ENCODE data around the gene LAMB3. TPM values are rescaled to one million over a fixed set of nuclear protein-coding genes. Genes with fewer than 3 reads are reported as not detected.

Gene LAMB3
- total and polyA plus RNA-seq, 2 donors (not counting 1 experiment from before 2014, with no cell fraction given), result 0.33 to 0.37 TPM

DNA sequence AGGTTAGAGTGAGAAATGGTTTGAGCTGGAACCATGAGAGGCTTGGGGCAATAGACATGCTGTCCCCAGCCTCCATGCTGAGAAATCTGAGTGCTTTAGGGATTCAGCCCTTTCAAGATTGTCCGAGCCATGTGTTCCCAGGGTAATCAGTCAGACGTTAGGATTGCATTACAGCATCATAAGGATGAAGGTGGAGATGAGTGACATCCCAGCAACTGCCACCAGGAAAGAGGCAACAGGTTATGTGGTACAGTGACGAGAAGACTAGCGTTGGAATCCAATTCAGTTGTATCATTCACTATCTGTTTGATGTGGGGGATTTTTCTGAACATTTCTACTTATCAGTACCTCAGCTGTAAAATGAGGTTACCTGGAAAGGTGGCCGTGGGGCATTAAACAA lies 67.0 kb downstream of the LAMB3 start:
- H2AFZ ChIP-seq (ENCODE audit: insufficient read depth, low read depth, low read length, poor library complexity, severe bottlenecking), result no peak overlapping the region
- H3K27ac Mint-ChIP-seq, result no peak overlapping the region
- no peak overlapping the region for H3K4me3 ChIP-seq (ENCODE audit: control extremely low read depth in 1 of 5, extremely low read depth in 1 of 5, insufficient read depth in 1 of 5, low read depth in 2 of 5, low read length in 4 of 5)
- H3K79me2 ChIP-seq (ENCODE audit: control insufficient read depth, insufficient read depth, low read length), result no peaks in the 10 kb centered on the region
- H4K20me1 ChIP-seq (ENCODE audit: control insufficient read depth, insufficient read depth, low read length, poor library complexity, severe bottlenecking), result no peaks in the 10 kb centered on the region
- no peak for DNase-seq
- 71% methylated on average over 2 of the region's 5 CpGs for WGBS (ENCODE audit: insufficient coverage)
- H3K4me3 Mint-ChIP-seq, result no peak overlapping the region
- H3K27me3 Mint-ChIP-seq, result peaks cover 24% of the 10 kb centered on the region
- no peaks in the 10 kb centered on the region for H3K9me3 ChIP-seq (ENCODE audit: control extremely low read depth in 1 of 3, control insufficient read depth in 2 of 3, insufficient read depth in 1 of 3, low read length in 2 of 3)
- no peaks in the 10 kb centered on the region for H3K4me1 ChIP-seq (ENCODE audit: control insufficient read depth in 2 of 2, insufficient read depth in 2 of 2, low read length in 2 of 2)
- H3K9ac ChIP-seq (ENCODE audit: low read length), result no peak overlapping the region
- TF ChIP-seq, protein P1, sequence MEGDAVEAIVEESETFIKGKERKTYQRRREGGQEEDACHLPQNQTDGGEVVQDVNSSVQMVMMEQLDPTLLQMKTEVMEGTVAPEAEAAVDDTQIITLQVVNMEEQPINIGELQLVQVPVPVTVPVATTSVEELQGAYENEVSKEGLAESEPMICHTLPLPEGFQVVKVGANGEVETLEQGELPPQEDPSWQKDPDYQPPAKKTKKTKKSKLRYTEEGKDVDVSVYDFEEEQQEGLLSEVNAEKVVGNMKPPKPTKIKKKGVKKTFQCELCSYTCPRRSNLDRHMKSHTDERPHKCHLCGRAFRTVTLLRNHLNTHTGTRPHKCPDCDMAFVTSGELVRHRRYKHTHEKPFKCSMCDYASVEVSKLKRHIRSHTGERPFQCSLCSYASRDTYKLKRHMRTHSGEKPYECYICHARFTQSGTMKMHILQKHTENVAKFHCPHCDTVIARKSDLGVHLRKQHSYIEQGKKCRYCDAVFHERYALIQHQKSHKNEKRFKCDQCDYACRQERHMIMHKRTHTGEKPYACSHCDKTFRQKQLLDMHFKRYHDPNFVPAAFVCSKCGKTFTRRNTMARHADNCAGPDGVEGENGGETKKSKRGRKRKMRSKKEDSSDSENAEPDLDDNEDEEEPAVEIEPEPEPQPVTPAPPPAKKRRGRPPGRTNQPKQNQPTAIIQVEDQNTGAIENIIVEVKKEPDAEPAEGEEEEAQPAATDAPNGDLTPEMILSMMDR (IDR thresholded peaks at IDR 0.05), result no peak
- TF ChIP-seq EZH2 (IDR thresholded peaks at IDR 0.05; ENCODE audit: borderline replicate concordance, insufficient read depth, low read depth, low read length, poor library complexity, severe bottlenecking), result no peak
- H3K27ac ChIP-seq (ENCODE audit: low read length in 2 of 2), result no peak overlapping the region
- no peak for ATAC-seq (ENCODE audit: low read depth)
- no peak overlapping the region for H3K4me2 ChIP-seq (replicated peaks; ENCODE audit: low read depth, low read length, poor library complexity, severe bottlenecking)
- no peaks in the 10 kb centered on the region for H3K4me1 Mint-ChIP-seq
- intact Hi-C loops (cut with micrococcal nuclease), result no loop called here
- H3K9me3 Mint-ChIP-seq (ENCODE audit: insufficient read depth), result no peaks in the 10 kb centered on the region
- no peaks in the 10 kb centered on the region for H3K36me3 ChIP-seq (replicated peaks in 1 of 2; ENCODE audit: control extremely low read depth in 1 of 2, control insufficient read depth in 1 of 2, extremely low read depth in 1 of 2, insufficient read depth in 2 of 2, low read length in 1 of 2)
- POLR2A ChIA-PET, result no interaction called here
- peaks cover 0 to 23% (median 20%) of the 10 kb centered on the region in 4 experiments for H3K27me3 ChIP-seq (replicated peaks in 1 of 4; ENCODE audit: control extremely low read depth in 1 of 4, control insufficient read depth in 3 of 4, insufficient read depth in 4 of 4, low read length in 3 of 4)
- CTCF ChIA-PET, result interaction anchor here (1.0 to 2.2 kb wide), 2 partner anchors 16 to 18 kb away, joined by 4 to 9 read pairs; no protein-coding TSS in a partner anchor

DNA sequence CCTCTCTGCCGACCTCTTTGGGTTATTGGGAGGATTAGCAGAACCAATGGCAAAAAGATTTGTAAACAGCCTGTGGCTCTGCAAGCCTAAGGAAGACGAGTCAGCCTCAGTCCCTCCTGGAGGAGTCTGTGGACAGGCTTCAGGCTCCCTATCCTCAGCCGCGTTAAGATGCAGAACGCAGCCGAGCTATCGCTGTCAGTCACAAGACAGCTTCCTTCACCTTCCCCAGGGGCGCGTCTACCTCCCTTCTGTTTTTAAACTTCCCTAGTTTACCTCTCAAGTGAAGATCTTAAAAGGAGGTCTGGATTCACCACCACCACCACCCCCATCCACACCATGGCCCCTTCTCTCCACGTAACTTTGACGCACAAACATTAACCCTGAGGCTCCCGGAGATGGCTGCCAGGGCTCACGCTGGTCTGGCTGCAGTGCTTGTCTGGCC lies 68.0 kb downstream of the LAMB3 start:
- ATAC-seq (ENCODE audit: low read depth), result no peak
- H3K4me2 ChIP-seq (replicated peaks; ENCODE audit: low read depth, low read length, poor library complexity, severe bottlenecking), result no peak overlapping the region
- no peaks in the 10 kb centered on the region for H3K4me1 ChIP-seq (ENCODE audit: control insufficient read depth in 2 of 2, insufficient read depth in 2 of 2, low read length in 2 of 2)
- no peak overlapping the region for H3K27ac Mint-ChIP-seq
- CTCF ChIA-PET, result interaction anchor here (1.3 to 2.2 kb wide), 2 partner anchors 10 to 17 kb away, joined by 4 to 9 read pairs; no protein-coding TSS in a partner anchor
- no peak overlapping the region for H3K4me3 ChIP-seq (ENCODE audit: control extremely low read depth in 1 of 5, extremely low read depth in 1 of 5, insufficient read depth in 1 of 5, low read depth in 2 of 5, low read length in 4 of 5)
- H3K79me2 ChIP-seq (ENCODE audit: control insufficient read depth, insufficient read depth, low read length), result no peaks in the 10 kb centered on the region
- POLR2A ChIA-PET, result no interaction called here
- WGBS (ENCODE audit: insufficient coverage), result 59% methylated on average over 12 of the region's 13 CpGs
- H3K27me3 ChIP-seq (replicated peaks in 1 of 4; ENCODE audit: control extremely low read depth in 1 of 4, control insufficient read depth in 3 of 4, insufficient read depth in 4 of 4, low read length in 3 of 4), result peaks cover 0 to 25% (median 20%) of the 10 kb centered on the region in 4 experiments
- no peak overlapping the region for H2AFZ ChIP-seq (ENCODE audit: insufficient read depth, low read depth, low read length, poor library complexity, severe bottlenecking)
- H4K20me1 ChIP-seq (ENCODE audit: control insufficient read depth, insufficient read depth, low read length, poor library complexity, severe bottlenecking), result no peaks in the 10 kb centered on the region
- intact Hi-C loops (cut with micrococcal nuclease), result no loop called here
- no peaks in the 10 kb centered on the region for H3K36me3 ChIP-seq (replicated peaks in 1 of 2; ENCODE audit: control extremely low read depth in 1 of 2, control insufficient read depth in 1 of 2, extremely low read depth in 1 of 2, insufficient read depth in 2 of 2, low read length in 1 of 2)
- H3K9ac ChIP-seq (ENCODE audit: low read length), result no peak overlapping the region
- peaks cover 21% of the 10 kb centered on the region for H3K27me3 Mint-ChIP-seq
- no peaks in the 10 kb centered on the region for H3K9me3 Mint-ChIP-seq (ENCODE audit: insufficient read depth)
- no peaks in the 10 kb centered on the region for H3K4me1 Mint-ChIP-seq
- no peak overlapping the region for H3K4me3 Mint-ChIP-seq
- DNase-seq, result no peak
- TF ChIP-seq, protein P1 (IDR thresholded peaks at IDR 0.05), result no peak
- no peak for TF ChIP-seq EZH2 (IDR thresholded peaks at IDR 0.05; ENCODE audit: borderline replicate concordance, insufficient read depth, low read depth, low read length, poor library complexity, severe bottlenecking)
- H3K9me3 ChIP-seq (ENCODE audit: control extremely low read depth in 1 of 3, control insufficient read depth in 2 of 3, insufficient read depth in 1 of 3, low read length in 2 of 3), result no peaks in the 10 kb centered on the region
- no peak overlapping the region for H3K27ac ChIP-seq (ENCODE audit: low read length in 2 of 2)
